HepG2 (cell line): ENCODE results near the gene ETF1. TPM values are rescaled to one million over a fixed set of nuclear protein-coding genes. Genes with fewer than 3 reads are reported as not detected.

Experiments used
- BCL6 ChIP-seq: IDR thresholded peaks from 2 replicates; pipeline ENCODE4 v1.6.1; 2016; ENCODE audit warnings: missing genetic modification reagents, missing compliant biosample characterization
- CENPX ChIP-seq: sonication (generic); formaldehyde crosslinking; IDR thresholded peaks from 2 replicates; pipeline ENCODE4 v1.9.0; 2021; ENCODE audit warnings: mild to moderate bottlenecking, missing genetic modification reagents, moderate library complexity
- EED ChIP-seq: sonication (generic); formaldehyde crosslinking; IDR thresholded peaks from 2 replicates; pipeline ENCODE4 v1.5.0; 2020; ENCODE audit warnings: mild to moderate bottlenecking, missing genetic modification reagents
- GPN1 ChIP-seq: sonication (generic); formaldehyde crosslinking; IDR thresholded peaks from 2 replicates; pipeline ENCODE4 v1.5.1; 2020; ENCODE audit warnings: missing genetic modification reagents, borderline replicate concordance
- HOMEZ ChIP-seq: IDR thresholded peaks from 2 replicates; pipeline ENCODE4 v1.6.1; 2016; ENCODE audit warnings: low read depth
- KAT7 ChIP-seq: IDR thresholded peaks from 2 replicates; pipeline ENCODE4 v1.6.1; 2018; ENCODE audit warnings: borderline replicate concordance, missing compliant biosample characterization
- KLF12 ChIP-seq: sonication (generic); formaldehyde crosslinking; IDR thresholded peaks from 2 replicates; pipeline ENCODE4 v1.4.0; 2020; ENCODE audit warnings: missing genetic modification reagents, borderline replicate concordance
- MAFG ChIP-seq: sonication (generic); formaldehyde crosslinking; IDR thresholded peaks from 2 replicates; pipeline ENCODE4 v1.5.1; 2020; ENCODE audit warnings: mild to moderate bottlenecking, missing genetic modification reagents
- NFKBIZ ChIP-seq: IDR thresholded peaks from 2 replicates; pipeline ENCODE4 v1.6.1; 2018; ENCODE audit warnings: missing genetic modification reagents, missing compliant biosample characterization
- NFRKB ChIP-seq: fragments of 450-650 bp; IDR thresholded peaks from 2 replicates; pipeline ENCODE4 v1.6.1; 2017
- NR1H2 ChIP-seq: sonication (generic); formaldehyde crosslinking; IDR thresholded peaks from 2 replicates; pipeline ENCODE4 v1.8.1; 2022; ENCODE audit warnings: low read depth, missing genetic modification reagents, borderline replicate concordance
- PLSCR1 ChIP-seq: sonication (generic); formaldehyde crosslinking; IDR thresholded peaks from 2 replicates; pipeline ENCODE4 v1.5.0; 2020; ENCODE audit warnings: missing genetic modification reagents, mild to moderate bottlenecking, borderline replicate concordance
- TOPORS ChIP-seq: sonication (generic); formaldehyde crosslinking; IDR thresholded peaks from 2 replicates; pipeline ENCODE4 v1.8.0; 2023; ENCODE audit warnings: mild to moderate bottlenecking, missing genetic modification reagents
- ZBTB1 ChIP-seq: sonication (generic); formaldehyde crosslinking; IDR thresholded peaks from 2 replicates; pipeline ENCODE4 v1.4.0; 2020; ENCODE audit warnings: missing genetic modification reagents, borderline replicate concordance
- ZNF12 ChIP-seq: sonication (generic); formaldehyde crosslinking; IDR thresholded peaks from 2 replicates; pipeline ENCODE4 v1.5.0; 2020; ENCODE audit warnings: missing genetic modification reagents
- ZNF136 ChIP-seq: sonication (generic); formaldehyde crosslinking; IDR thresholded peaks from 2 replicates; pipeline ENCODE4 v1.8.1; 2022; ENCODE audit warnings: low read depth, mild to moderate bottlenecking, moderate library complexity, missing genetic modification reagents
- ZNF224 ChIP-seq: sonication (generic); formaldehyde crosslinking; IDR thresholded peaks from 2 replicates; pipeline ENCODE4 v1.5.0; 2020; ENCODE audit warnings: mild to moderate bottlenecking, missing genetic modification reagents
- ZNF234 ChIP-seq: sonication (generic); formaldehyde crosslinking; conservative IDR thresholded peaks from 2 replicates; pipeline ENCODE4 v1.5.1; 2020; ENCODE audit warnings: mild to moderate bottlenecking, missing genetic modification reagents
- ZNF256 ChIP-seq: sonication (generic); formaldehyde crosslinking; conservative IDR thresholded peaks from 2 replicates; pipeline ENCODE4 v1.4.0; 2020; ENCODE audit warnings: missing genetic modification reagents
- ZNF335 ChIP-seq: sonication (generic); formaldehyde crosslinking; IDR thresholded peaks from 2 replicates; pipeline ENCODE4 v1.4.0; 2020; ENCODE audit warnings: missing genetic modification reagents
- ZNF558 ChIP-seq: sonication (generic); formaldehyde crosslinking; IDR thresholded peaks from 2 replicates; pipeline ENCODE4 v1.9.0; 2022; ENCODE audit warnings: mild to moderate bottlenecking, missing genetic modification reagents, borderline replicate concordance
- ZNF563 ChIP-seq: sonication (generic); formaldehyde crosslinking; IDR thresholded peaks from 2 replicates; pipeline ENCODE4 v1.8.0; 2022; ENCODE audit warnings: mild to moderate bottlenecking, moderate library complexity, missing genetic modification reagents
- ZNF678 ChIP-seq: sonication (generic); formaldehyde crosslinking; IDR thresholded peaks from 2 replicates; pipeline ENCODE4 v1.4.0; 2020; ENCODE audit warnings: mild to moderate bottlenecking, missing genetic modification reagents
- polyA plus RNA-seq, 8 experiments: library from polyadenylated mRNA; depleted of rRNA in 3 of 8; stranded (reverse) in 7 of 8; unstranded in 1 of 8; fragments of >200 nt; fragmentation: Illumina TruSeq in 4 of 8; extraction: Trizol in 4 of 8; gene quantifications; 2 replicates each; pipeline versions ENCODE4 v1.2.1 to v1.2.3, GENCODE V29; 2011 to 2016; ENCODE audit warnings: low read depth in 4 of 8, missing spikeins in 1 of 8, mixed read lengths in 1 of 8; ENCODE audit not compliant: insufficient read depth in 1 of 8
- total RNA-seq, 5 experiments: library from RNA; depleted of rRNA; stranded (reverse); fragments of >200 nt; fragmentation: Illumina TruSeq; extraction: Trizol; gene quantifications; 2 replicates each; pipeline ENCODE4 v1.2.3, GENCODE V29; 2016; ENCODE audit warnings: low read depth in 1 of 5
- TF ChIP-seq, protein P1 (sequence below): IDR thresholded peaks from 2 replicates; pipeline ENCODE4 v1.6.1; 2016; ENCODE audit warnings: missing compliant biosample characterization, missing genetic modification reagents, borderline replicate concordance
- TF ChIP-seq, protein P2 (sequence below): sonication (generic); formaldehyde crosslinking; IDR thresholded peaks from 2 replicates; pipeline ENCODE4 v1.4.0; 2020; ENCODE audit warnings: missing genetic modification reagents, mild to moderate bottlenecking, borderline replicate concordance

The ETF1 gene
- total and polyA plus RNA-seq, 2 of the 13 experiments (the other 11 are each of a cell fraction or from before 2014, with no cell fraction given): 52.1 to 184 TPM

DNA sequence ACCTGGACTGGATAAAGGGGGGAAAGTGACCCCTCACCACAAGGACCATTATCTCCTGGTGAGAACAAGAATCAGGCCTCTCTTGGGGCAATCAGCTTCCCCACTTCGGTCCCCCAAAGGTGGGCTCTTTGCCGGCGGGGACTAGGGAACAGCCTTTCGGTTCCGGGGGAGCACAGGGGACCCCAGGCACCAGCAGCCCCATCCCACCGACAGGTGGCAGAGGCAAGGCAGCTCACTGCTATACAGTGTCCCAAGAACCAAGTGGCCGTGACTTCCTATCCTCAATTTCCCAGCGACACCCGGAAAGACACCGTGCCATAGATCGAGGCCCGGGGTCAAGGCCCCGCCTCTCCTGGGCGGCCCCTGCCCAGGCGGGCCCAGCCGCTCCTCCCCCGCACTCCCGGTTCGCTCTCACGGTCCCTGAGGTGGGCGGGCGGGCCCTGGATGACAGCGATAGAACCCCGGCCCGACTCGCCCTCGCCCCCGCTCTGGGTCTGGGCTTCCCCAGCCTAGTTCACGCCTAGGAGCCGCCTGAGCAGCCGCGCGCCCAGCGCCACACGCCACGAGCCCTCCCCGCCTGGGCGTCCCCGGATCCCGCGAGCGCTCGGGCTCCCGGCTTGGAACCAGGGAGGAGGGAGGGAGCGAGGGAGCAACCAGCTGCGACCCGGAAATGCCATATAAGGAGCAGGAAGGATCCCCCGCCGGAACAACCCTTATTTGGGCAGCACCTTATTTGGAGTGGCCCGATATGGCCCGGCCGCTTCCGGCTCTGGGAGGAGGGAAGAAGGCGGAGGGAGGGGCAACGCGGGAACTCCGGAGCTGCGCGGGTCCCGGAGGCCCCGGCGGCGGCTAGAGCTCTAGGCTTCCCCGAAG is 78.4 kb downstream of the ETF1 start (continued):
- peak; percentile 73; the same call in 1 of the 2 replicates for TF ChIP-seq ZNF136
- TF ChIP-seq EED (CRISPR knock-in tag): 0 out of 2 replicates have a peak, but pooled peaks have one; percentile 27
- 0 out of 2 replicates have a peak, but pooled peaks have one; percentile 11 for TF ChIP-seq TOPORS (CRISPR knock-in tag)
- TF ChIP-seq ZBTB1 (CRISPR knock-in tag): no peak
- TF ChIP-seq ZNF256 (CRISPR knock-in tag): no peak
- TF ChIP-seq, protein P1, sequence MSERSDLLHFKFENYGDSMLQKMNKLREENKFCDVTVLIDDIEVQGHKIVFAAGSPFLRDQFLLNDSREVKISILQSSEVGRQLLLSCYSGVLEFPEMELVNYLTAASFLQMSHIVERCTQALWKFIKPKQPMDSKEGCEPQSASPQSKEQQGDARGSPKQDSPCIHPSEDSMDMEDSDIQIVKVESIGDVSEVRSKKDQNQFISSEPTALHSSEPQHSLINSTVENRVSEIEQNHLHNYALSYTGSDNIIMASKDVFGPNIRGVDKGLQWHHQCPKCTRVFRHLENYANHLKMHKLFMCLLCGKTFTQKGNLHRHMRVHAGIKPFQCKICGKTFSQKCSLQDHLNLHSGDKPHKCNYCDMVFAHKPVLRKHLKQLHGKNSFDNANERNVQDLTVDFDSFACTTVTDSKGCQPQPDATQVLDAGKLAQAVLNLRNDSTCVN (CRISPR knock-in tag): peak; percentile 96
- TF ChIP-seq ZNF224 (CRISPR knock-in tag): peak; percentile 93
- TF ChIP-seq PLSCR1: no peak
- TF ChIP-seq MAFG (CRISPR knock-in tag): no peak
- 0 out of 2 replicates have a peak, but pooled peaks have one; percentile 20 for TF ChIP-seq NR1H2
- TF ChIP-seq KLF12 (CRISPR knock-in tag): no peak; the same call in 1 of the 2 replicates
- TF ChIP-seq HOMEZ (CRISPR knock-in tag): 0 out of 2 replicates have a peak, but pooled peaks have one; percentile 44
- TF ChIP-seq NFKBIZ (CRISPR knock-in tag): peak; percentile 64; the same call in 1 of the 2 replicates
- TF ChIP-seq BCL6 (CRISPR knock-in tag): peak; percentile 32; the same call in 1 of the 2 replicates
- no peak for TF ChIP-seq ZNF678
- TF ChIP-seq, protein P2, sequence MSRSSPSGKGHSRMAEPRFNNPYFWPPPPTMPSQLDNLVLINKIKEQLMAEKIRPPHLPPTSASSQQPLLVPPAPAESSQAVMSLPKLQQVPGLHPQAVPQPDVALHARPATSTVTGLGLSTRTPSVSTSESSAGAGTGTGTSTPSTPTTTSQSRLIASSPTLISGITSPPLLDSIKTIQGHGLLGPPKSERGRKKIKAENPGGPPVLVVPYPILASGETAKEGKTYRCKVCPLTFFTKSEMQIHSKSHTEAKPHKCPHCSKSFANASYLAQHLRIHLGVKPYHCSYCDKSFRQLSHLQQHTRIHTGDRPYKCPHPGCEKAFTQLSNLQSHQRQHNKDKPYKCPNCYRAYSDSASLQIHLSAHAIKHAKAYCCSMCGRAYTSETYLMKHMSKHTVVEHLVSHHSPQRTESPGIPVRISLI (CRISPR knock-in tag): no peak
- TF ChIP-seq GPN1 (CRISPR knock-in tag): no peak
- TF ChIP-seq ZNF12 (CRISPR knock-in tag): no peak
- no peak for TF ChIP-seq CENPX (CRISPR knock-in tag)
- TF ChIP-seq KAT7 (CRISPR knock-in tag): no peak
- TF ChIP-seq ZNF558: peak; percentile 75; the same call in 1 of the 2 replicates
- no peak; the same call in 1 of the 2 replicates for TF ChIP-seq ZNF234
- TF ChIP-seq ZNF563 (CRISPR knock-in tag): peak; percentile 60; the same call in 1 of the 2 replicates
- no peak for TF ChIP-seq NFRKB
- TF ChIP-seq ZNF335 (CRISPR knock-in tag): no peak
